Type B pancreatic cell (in vitro differentiated cells): ENCODE data around the gene FUT8. TPM values are rescaled to one million over a fixed set of nuclear protein-coding genes. Genes with fewer than 3 reads are reported as not detected.

Experiments
- DNase-seq: peaks from one replicate; pipeline ENCODE4 v3.0.0; 2021; ENCODE audit warnings: mixed read lengths; ENCODE audit not compliant: unreplicated experiment; ENCODE audit errors: extremely low spot score
- H3K27ac Mint-ChIP-seq: 2 replicates; pipeline ENCODE4 v1.8.0; 2021; ENCODE audit warnings: mild to moderate bottlenecking, mixed read lengths
- H3K27me3 Mint-ChIP-seq: 2 replicates; pipeline ENCODE4 v1.8.0; 2021; ENCODE audit warnings: mixed read lengths
- H3K36me3 Mint-ChIP-seq: 2 replicates; pipeline ENCODE4 v1.8.0; 2021; ENCODE audit warnings: mixed read lengths
- H3K4me1 Mint-ChIP-seq: one replicate; pipeline ENCODE4 v1.8.0; 2021; ENCODE audit warnings: mixed read lengths; ENCODE audit not compliant: unreplicated experiment
- H3K4me3 Mint-ChIP-seq: 2 replicates; pipeline ENCODE4 v1.8.0; 2021; ENCODE audit warnings: mild to moderate bottlenecking, mixed read lengths
- H3K9me3 Mint-ChIP-seq: 2 replicates; pipeline ENCODE4 v1.8.0; 2021; ENCODE audit warnings: mixed read lengths
- total RNA-seq: library from RNA; stranded (reverse); gene quantifications from 2 replicates; pipeline ENCODE4 v1.2.1, GENCODE V29; 2021; ENCODE audit warnings: low replicate concordance
- TF ChIP-seq, protein P1 (sequence below): fragments of 200-600 bp; sonication (generic); conservative IDR thresholded peaks from 2 replicates; pipeline ENCODE4 v1.5.0; 2021; ENCODE audit warnings: antibody characterized with exemption, mild to moderate bottlenecking

FUT8 gene
- total RNA-seq, 1 donor from 2014 or later, result 67.4 TPM

DNA sequence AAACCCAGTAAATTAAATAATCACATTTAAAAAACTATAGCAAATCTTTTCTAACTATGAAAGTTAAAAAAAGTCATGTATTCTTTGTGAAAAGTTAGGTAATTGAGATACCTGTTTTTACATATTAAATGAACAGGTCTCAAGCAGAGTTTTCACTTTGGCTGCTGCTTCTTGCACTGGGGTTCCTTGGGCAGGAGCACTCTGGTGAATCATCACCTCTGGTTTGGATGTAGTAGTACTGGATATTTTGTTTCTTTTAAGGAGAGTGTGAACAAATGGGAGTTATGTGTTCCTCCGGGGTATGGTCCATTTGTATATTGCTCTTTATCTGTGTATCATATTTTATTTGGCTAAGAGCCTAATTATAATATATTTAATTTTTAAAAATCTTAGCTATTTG lies 82.7 kb downstream of the FUT8 start:
- Mint-ChIP-seq H3K36me3 (peaks cover 5% of the 10 kb centered on the region), H3K27ac (no peak overlapping the region), H3K27me3 (no peaks in the 10 kb centered on the region), H3K9me3 (peaks cover 7% of the 10 kb centered on the region), H3K4me1 (peaks cover 1% of the 10 kb centered on the region), H3K4me3 (no peak overlapping the region)
- TF ChIP-seq, protein P1, sequence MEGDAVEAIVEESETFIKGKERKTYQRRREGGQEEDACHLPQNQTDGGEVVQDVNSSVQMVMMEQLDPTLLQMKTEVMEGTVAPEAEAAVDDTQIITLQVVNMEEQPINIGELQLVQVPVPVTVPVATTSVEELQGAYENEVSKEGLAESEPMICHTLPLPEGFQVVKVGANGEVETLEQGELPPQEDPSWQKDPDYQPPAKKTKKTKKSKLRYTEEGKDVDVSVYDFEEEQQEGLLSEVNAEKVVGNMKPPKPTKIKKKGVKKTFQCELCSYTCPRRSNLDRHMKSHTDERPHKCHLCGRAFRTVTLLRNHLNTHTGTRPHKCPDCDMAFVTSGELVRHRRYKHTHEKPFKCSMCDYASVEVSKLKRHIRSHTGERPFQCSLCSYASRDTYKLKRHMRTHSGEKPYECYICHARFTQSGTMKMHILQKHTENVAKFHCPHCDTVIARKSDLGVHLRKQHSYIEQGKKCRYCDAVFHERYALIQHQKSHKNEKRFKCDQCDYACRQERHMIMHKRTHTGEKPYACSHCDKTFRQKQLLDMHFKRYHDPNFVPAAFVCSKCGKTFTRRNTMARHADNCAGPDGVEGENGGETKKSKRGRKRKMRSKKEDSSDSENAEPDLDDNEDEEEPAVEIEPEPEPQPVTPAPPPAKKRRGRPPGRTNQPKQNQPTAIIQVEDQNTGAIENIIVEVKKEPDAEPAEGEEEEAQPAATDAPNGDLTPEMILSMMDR, result no peak
- DNase-seq, result no peak

DNA sequence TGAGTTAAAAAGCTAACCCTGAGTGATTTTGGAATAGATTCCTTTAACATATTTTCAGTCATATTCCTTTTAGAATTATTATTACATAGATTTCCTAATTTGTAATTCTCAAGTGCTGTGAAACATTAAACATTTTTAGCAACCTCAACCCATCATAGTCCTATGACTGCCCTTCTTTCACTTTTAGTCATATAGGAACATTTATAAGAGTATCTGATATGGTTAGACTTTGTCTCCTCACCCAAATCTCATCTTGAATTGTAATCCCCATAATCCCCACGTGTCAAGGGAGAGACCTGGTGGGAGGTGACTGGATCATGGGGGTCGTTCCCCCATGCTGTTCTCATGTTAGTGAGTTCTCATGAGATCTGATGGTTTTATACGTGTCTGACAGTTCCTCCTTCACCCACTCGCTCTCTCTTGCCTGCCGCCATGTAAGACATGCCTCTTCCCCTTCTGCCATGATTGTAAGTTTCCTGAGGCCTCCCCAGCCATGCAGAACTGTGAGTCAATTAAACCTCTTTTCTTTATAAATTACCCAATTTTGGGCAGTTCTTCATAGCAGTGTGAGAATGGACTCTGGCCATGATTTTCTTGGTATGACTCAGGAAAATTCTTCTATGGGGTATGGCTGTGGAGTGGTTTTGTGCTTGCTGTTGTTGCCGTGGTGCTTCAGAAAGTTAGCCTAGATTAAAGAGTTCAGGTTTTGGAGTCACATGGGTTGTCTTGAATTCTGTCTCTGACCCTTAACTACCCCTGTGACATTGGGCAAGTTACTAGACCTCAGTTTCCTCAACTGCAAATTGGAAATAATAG lies 83.9 kb downstream of the FUT8 start:
- DNase-seq, result no peak
- H3K27ac Mint-ChIP-seq, result peak overlapping the region; percentile 35
- no peak overlapping the region for H3K4me3 Mint-ChIP-seq
- H3K36me3 Mint-ChIP-seq, result peaks cover 5% of the 10 kb centered on the region
- peaks cover 7% of the 10 kb centered on the region for H3K9me3 Mint-ChIP-seq
- TF ChIP-seq, protein P1, result no peak
- H3K4me1 Mint-ChIP-seq, result no peaks in the 10 kb centered on the region
- H3K27me3 Mint-ChIP-seq, result no peaks in the 10 kb centered on the region

DNA sequence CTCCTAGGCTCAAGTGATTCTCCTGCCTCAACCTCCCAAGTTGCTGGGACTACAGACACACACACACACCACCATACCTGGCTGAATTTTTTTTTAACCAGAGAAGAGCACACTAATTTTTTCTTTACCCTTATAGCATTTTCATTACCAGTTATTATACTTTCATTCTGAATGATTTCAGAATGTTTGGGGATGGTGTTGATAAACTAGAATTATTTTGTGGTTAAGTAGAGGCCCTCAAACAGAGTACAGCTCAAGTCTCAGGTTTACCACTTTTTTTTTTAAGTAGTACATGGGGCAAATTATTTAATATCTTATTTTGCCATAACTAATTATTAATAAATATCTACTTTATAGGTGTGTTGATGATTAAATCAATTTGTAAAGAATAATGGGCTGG lies 86.6 kb downstream of the FUT8 start:
- Mint-ChIP-seq H3K27ac (no peak overlapping the region), H3K4me3 (no peak overlapping the region), H3K9me3 (peaks cover 7% of the 10 kb centered on the region), H3K36me3 (peaks cover 5% of the 10 kb centered on the region), H3K27me3 (no peaks in the 10 kb centered on the region), H3K4me1 (peaks cover 12% of the 10 kb centered on the region)
- no peak for DNase-seq
- TF ChIP-seq, protein P1, result no peak

DNA sequence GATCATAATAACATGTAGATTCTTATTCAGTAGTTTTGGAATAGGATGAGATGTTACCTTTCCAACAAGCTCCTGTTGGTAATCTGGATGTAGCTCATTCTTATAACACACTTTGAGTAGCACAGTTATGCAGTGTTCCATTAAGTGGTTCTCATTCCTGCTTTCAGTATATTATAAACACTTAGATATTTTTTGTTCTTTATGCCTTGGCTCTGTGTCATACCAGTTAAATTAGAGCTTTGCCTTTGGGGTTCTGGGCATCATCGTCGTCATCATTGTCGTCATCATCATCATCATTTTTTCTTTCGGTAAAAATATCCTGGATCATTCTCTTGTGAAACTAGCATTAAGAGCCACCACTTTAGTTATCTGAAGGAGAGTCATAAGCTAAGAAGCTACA lies 87.5 kb downstream of the FUT8 start:
- H3K27ac Mint-ChIP-seq, result no peak overlapping the region
- no peak for DNase-seq
- TF ChIP-seq, protein P1, result no peak
- H3K9me3 Mint-ChIP-seq, result peaks cover 7% of the 10 kb centered on the region
- peaks cover 15% of the 10 kb centered on the region for H3K4me1 Mint-ChIP-seq
- no peak overlapping the region for H3K4me3 Mint-ChIP-seq
- H3K27me3 Mint-ChIP-seq, result no peaks in the 10 kb centered on the region
- H3K36me3 Mint-ChIP-seq, result peaks cover 5% of the 10 kb centered on the region

DNA sequence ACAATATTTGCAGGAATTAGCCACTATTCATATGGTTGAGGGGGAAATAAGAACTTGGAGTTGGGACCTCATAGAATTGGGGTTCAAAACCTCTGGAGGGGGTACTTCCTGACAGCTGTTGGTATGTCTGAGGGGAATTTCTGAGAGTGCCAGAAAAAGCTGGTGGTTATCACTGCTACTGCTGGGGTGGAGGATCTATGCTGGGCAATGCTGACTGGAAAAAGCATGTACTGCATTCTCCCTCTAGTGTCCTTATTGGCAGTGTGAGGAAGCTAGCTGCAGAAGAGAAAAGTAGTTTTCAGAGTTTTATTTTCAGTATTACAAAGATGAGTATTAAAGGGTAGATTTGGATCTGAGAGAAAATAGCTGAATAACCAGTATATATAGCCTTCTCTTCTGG lies 88.8 kb downstream of the FUT8 start:
- no peak overlapping the region for H3K4me3 Mint-ChIP-seq
- H3K27me3 Mint-ChIP-seq, result no peaks in the 10 kb centered on the region
- peaks cover 15% of the 10 kb centered on the region for H3K4me1 Mint-ChIP-seq
- H3K27ac Mint-ChIP-seq, result no peak overlapping the region
- peaks cover 5% of the 10 kb centered on the region for H3K9me3 Mint-ChIP-seq
- no peak for DNase-seq
- TF ChIP-seq, protein P1, result no peak
- H3K36me3 Mint-ChIP-seq, result peaks cover 7% of the 10 kb centered on the region
